Kidney capillary endothelial cell (primary cell): Measurements from ENCODE around the gene COPS9.

ENCODE experiments used
- DNase-seq: peaks from one replicate; pipeline ENCODE4 v3.0.0-alpha.2; 2018; ENCODE audit warnings: low spot score

Gene COPS9

DNA sequence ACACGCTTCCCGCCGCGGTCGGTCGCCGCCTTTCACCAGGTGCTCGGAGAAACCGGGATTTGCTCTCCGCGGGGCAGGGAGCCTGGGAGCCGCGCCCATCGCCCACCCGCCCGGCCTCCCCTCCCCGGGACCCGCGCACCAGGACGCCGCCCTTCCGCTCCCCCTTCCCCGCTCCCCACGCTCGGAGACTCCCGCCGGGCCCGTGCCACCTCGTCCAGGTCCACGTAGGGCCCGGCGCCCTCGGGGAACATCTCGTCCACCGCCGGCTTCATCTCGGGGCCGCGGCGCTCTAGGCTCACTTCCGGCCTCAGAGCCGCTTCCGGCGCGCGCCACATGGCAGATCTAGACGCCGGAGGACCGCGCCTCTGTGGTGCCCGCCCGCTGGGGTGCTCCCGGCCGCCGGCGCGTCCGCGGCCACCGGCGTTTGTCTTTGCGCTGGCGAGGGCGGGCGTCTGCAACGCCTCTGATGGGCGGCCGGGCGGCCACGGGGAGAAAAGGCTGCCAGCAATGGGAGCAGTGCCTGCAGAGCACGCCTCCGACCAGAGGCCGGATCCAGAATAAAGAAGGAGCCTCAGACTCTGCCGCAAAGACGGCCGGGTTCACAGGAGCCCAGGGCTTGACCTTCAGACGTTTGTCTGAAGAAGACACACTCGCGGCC, at the start of gene COPS9:
Gene COPS9 (minus strand): TSS at position 293 of the 658 bp plus-strand sequence. CDS start 21 bp downstream, at position 272.
- DNase-seq, result peak; percentile 84

DNA sequence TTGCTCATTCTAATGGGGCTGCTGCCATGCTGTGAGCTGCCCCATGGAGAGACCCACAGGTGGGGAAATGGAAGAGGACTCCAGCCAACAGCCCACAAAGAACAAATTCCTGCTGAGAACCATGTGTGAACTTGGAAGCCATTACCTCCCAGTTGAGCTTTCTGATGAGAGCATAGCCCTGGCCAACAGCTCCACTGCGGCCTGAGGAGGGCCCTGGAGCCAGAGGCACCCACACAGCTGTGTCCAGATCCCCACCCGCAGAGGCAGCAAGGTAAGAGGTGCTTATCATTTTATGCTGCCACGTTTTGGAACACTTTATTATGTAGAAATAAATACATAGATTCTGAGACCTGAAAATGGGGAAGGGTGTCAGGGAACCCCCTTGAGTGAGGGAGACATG, 48.6 kb upstream of the COPS9 start:
- DNase-seq, result no peak

DNA sequence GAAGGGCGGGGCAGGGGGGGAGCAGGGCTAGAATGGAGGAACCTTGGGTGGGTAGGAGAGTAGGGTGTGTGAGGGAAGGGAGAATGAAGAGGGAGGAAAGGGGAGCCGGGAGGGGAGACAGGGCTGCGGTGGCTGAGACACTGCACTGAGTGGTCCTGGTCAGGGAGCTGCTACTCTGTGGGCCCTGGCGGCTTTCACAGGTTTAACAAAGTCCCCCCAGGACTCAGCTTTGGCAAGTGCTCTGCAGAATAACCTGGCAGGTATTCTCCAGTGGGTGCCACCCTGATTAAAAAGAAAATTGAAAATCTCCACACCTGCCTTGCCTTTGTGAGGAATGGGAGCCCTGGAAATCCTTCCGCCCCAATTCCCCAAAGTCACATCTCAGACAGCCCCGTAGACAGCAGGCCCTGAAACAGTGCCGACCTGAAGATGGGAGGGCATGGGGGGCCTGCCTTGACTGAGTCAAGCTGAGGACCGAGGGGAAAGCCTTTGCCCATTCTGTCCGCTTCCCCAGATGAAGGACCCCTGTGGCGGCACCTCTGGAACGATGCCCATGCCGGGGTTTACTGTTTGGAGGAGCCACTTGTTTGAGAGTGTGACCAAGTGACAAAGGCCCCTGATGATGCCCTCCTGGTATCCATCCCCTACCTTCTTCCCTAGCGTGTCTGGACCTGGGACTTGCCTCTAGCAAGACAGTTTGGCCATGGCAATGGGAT, 47.9 kb upstream of the COPS9 start:
- DNase-seq, result no peak

DNA sequence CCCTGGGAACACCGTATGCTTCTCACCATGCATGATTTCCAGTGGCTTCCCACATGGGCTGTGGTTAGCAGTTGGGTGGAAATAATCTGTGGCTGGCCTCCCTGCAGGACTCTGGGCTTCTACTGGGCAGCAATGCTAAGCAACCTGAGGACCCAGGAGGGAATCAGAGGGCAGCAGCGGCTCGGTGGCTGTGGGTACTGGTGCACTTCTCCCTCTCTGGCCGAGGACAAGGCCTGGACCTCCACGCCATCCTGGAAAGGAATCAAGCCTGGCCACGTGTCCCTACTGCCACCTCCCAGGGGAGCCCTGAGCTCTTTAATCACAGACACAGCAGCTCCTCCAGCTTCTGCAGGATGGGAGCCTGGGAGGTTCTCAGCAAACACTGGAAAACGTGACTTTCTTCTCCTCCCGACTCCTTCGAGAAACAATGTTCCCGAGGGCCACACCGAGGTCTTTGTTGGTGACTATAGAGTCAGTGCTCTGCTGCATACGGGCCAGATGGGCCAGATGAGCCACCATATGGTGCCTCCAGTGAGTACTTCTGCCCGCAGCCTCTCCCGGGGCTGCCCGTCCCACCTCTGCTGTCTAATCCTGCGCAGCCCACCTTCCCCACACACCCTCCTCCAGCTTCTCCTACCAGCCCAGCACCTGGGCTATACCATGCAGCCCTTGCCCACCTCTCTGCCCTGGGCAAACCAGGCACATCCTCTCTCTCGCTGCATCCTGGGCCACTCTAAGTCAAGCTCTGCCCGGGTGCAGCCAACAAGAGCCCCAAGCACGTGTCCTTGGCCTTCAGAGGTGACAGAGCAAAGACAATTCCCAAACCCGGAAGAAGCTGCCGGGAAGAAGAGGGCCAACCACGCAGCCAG, 47.1 kb upstream of the COPS9 start:
- DNase-seq, result no peak

DNA sequence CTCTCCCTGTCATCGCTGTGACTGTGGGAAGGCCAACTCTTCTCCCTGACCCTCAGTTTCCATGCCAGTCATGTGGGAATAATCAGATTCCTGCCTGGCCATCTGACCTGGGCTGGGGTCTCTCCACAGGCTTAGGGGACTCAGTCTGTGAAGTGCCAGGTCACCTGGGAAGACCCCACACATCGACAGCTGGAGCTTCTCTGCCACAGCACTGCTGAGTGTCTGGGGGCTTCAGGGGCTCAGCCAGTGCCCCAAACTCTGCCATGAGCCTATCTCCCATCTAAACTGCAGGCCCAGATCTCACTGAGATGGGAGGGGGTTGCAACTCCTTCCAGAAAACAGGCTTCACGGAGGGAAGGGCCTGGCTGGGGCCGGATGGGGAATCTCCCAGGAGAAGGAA, 46.4 kb upstream of the COPS9 start:
- DNase-seq, result no peak

DNA sequence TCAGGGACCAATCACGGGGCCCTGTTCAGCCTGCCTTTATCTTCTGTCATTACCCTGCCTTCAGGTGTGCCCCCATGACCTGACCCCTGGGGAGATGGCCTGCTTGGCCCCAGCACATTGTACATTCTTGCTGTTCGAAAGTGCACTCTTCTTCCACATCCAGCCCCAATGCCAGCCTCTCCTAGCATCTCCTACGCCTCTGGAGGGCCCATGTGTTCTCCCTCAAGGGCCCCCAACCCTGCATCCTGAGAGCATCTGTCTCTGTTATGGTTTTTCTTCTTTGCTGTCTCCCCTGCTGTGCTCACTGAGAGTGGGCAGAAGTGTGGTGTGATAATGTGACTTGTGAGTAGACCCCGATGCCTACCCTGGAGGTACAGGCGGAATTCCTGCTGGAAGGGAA, 45.9 kb upstream of the COPS9 start:
- DNase-seq, result no peak

DNA sequence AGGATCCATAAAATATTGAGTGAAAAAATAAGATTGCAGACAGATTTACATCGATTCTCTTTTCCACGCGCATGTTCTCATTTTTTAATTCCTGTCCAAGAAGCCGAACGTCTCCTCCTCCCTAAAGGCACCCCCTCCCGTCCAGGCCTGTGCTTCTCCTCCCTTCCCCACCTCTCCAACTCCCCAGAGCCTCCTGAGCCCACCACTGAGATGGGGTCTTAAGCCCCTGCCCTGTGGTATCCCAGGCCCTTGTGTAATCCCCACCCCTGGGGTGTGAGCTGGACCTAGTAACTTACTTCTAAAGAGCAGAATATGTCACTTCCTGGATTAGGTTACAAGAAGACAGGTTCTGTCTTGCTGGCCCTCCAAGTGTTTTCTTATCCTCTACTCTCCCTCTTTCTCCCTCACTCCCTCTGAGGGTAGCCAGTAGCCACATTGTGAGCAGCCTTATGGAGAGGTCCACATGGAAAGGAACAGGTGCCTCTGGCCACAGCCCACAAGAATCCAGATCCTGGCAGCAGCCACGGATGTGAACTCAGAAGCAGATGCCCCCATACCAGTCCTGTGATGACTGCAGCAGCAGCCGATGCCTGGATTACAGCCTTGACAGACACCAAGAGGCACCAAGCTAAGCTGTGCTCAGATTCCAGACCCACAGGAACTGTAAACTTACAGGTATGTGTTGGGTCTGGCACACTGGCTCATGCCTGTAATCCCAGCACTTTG, 44.0 kb upstream of the COPS9 start:
- no peak for DNase-seq

DNA sequence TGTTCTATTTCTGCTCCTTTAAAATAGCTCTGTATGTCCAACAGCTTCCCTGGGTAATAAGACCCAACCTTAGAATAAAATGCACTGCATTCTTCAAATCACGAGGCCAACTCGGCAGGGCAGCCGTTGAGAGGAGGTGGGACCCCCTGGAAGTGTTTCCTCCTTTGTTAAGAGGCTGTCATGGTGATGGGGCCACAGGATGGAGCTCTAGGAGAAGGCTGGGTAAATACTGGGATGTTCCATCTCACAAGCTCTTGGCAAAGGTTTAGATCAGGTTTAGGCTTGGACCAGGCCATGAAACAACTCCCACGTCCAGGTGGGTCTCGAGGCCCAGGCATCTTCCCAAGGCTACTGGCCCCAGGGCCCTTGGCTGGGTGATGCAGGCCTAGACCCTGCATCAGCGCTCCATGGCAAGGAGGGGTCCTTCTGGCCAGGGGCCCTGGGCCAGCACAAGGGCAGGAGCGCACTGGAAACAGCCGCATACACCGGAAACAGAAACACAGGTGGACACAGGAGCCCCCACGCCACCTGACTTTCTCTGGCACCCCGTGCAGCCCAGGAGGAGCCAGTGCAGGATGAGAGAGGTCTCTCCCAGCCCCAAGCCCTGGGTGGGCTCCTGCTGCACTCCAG, 43.2 kb upstream of the COPS9 start:
- DNase-seq, result no peak

DNA sequence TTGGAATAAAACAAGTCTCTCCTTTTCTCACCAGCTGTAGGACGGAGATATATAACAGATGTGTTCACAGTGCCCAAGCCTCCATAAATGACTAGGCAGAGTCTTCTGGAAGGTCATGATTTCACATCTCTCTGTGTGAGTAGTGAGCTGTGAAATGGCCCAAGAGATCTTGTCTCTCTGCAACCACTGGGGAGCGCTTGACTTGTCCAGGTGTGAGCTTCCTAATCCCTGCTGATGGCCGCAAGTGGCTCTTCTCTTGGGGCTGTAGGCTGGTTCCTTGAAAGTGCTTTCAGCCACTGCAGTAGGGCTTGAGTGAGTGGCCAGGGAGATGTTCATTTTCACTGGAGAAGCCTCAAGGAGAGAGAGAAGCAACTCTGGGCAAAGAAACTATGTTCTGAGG, 42.5 kb upstream of the COPS9 start:
- DNase-seq, result no peak

DNA sequence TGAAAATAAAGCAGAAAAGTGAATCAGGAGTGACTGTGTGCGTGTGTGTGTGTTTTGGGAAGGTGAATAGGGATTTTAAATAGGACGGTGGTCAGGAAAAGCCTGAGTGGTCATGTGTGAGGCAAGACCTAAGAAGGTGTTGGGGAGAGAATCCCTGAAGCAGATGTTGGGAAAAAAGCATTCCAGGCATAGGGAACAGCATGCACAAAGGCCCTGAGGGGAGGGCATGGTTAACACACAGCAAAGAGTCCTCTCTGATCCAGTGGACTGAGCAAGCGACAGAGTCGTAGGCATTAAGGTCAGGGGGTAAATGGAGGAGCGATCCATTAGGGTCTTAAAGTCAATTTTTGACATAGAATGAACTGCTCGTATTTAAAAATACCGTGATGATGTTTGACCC, 38.4 kb upstream of the COPS9 start:
- no peak for DNase-seq

DNA sequence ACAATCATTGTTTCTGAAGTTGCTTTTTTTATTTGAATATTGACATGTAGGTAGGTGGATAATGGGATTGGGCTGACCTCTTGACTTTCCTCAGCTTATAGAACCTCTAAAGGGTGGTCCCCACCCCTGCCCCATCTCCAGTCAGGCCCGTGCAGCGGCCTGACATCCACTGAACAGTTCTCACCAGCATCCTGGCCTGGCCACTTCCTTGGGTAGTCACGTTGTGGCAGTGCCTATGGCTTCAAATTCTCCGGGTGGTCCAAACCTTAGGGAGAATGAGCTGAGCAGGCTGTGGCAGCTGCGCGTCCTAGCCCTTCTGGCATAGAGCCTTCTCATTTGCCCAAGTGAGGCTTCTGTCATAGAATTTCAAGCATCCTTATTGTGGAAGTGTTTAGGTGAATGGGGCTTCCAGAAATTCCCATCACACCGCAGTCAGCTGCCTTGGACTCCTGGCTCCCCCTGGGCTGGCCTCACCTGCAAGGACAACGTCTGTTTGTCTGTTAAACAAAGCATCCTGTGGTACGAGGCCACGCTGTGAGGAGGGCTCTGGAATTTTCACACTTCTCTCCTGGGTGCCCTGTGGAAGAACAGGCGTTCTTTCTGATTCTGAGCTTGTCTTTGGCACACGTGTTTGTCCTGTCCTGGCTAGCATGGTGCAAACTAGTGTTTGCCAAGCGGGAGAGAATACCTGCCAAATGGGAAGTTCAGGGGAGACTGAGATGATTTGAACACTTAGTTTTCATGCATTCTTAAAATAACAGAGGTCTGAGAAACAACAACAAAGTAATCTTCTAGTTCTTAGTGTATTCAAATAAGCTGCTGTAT, 36.2 kb upstream of the COPS9 start:
- no peak for DNase-seq

DNA sequence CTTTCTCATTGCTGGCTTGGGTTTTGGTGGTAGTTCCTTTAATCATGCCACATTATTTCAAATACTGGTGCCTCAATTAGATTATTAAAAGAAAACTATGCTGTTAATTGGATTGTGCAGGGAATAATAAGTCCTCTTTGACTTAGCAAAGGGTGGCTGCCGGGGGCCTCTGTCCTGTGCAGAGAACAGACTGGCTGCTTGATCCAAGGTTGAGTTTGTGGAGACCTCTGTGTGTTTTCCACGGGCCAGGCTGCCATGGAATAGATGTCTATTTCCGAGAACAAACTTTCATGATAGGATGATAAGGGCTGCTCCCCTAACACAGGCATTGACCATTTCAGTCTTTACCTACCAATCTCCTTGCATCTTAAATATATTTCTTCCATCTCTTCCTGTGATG, 34.8 kb upstream of the COPS9 start:
- DNase-seq, result no peak

DNA sequence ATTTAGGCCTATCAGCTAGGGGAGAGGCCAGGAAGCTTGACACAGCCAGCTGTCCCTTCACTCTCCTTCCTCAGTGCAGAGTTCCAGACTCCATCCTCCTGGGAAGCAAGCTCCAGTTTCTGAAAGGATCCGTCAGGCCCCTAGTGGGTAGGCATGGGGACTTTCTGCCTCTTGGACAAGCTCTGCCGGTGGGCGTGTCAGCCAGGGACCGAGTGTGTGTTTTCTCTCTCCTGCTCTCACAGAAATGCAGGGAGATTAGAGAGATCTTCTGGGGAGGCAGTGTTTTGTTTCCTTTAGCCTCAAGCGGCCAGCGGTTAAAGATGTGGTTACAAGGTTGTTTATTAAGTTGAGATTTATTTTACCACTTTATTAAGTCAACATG, 34.2 kb upstream of the COPS9 start:
- DNase-seq, result no peak

DNA sequence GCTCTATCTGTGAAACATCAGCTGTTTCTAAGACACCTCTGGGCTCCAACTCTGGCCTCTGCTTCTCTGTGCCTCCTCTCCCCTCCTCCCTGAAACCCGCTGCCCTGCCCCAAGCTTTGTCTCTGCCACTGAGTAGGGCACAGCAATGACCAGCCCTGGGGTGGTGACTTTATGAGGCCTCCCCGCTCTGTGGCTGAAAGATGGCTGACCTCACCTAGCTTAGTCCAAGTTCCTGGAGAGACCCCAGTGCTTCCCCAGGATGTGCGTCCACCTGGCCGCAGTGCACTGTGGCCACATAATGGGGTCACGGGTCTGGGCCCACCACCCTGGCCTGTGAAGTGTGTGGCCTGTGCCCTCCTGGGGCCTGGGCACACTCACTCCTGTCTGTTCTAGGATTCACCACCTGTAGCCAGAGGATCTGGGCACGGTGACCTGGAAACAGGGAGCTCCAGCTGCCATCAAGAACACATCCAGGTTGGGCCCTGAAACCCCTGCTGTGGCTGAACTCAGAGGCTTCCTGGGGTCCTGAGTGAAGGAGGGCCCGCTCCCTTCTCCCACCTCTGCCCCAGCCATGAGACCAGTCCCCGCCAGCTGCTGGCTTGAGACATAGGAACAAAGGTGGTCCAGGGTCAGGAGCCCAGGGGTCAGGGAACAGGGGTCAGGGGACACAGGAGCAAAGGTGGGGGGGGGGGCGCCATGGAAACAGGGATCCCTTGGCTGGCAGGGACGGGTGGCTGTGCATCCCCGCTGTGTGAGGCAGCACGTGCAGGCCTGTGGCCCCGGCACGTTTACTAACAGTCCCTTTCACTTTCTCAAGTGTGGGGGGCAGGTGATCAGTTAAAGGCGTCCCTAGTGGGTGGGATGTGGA, 33.6 kb upstream of the COPS9 start:
- no peak for DNase-seq

DNA sequence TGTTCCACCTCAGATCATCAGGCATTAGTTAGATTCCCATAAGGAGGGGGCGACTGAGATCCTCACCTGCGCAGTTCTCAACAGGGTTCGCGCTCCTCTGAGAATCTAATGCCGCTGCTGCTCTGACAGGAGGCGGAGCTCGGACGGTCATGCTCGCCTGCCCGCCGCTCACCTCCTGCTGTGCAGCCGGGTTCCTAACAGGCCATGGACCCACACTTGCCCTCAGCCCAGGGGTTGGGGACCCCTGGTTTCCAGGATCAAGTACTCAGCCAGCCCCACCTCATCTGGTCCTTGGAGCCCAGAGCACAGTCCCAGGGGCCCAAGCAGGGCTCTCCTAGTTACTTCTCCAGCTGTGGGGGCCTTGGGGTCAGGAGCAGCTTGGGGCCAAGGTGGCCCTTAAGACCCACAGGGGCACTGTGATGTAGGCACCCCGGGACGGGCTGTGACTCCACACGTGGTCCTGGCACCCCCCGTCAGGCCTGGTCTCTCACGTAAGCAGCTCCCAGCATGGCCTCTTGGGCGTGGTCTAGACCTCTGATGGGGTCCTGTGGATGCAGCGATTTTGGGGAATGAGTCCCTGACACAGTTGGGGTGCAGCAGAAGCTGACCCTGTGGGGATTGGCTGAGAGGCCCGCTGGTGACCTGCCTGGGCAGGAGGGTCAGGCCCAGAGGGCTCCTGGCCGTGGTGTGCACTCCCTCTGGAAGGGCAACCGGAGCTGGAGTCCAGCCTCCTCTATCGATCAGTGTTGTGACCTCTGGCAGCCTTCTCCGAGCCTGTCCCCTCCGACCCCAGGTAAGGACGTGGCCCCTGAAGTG, 32.6 kb upstream of the COPS9 start:
- no peak for DNase-seq

DNA sequence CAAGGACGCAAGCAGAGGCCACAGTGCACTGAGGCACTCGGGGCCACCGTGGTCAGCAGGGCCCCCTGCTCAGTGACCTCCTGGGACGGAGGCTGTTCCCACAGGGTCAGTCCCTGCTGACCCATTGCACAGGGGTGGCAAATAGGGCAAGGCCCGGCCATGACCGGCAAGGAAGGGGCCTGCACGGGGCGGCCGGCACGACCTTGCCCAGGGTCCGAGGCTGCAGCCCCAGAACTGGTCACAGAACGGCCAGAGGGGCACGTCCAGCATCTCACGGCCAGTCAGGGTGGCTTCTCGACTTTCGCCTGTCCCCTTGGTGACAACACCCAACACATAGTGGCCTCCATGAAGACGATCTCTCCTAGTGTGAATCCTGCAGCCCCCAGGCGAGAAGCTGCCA, 31.9 kb upstream of the COPS9 start:
- no peak for DNase-seq

DNA sequence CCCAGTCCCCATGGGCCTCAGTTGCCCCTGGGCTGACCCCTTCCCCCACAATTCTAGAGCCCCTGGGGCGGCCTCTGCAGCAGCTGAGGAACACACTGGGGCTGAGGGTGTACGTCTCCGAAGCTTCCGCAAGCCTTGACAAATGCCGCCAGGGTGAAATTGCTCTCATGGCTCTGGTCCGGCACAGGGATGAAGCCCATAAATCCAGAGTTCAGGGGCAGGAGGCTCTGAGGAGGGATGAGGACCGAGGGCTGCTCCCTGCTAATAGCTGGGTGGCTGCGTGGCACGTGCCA, 31.4 kb upstream of the COPS9 start:
- DNase-seq, result no peak

DNA sequence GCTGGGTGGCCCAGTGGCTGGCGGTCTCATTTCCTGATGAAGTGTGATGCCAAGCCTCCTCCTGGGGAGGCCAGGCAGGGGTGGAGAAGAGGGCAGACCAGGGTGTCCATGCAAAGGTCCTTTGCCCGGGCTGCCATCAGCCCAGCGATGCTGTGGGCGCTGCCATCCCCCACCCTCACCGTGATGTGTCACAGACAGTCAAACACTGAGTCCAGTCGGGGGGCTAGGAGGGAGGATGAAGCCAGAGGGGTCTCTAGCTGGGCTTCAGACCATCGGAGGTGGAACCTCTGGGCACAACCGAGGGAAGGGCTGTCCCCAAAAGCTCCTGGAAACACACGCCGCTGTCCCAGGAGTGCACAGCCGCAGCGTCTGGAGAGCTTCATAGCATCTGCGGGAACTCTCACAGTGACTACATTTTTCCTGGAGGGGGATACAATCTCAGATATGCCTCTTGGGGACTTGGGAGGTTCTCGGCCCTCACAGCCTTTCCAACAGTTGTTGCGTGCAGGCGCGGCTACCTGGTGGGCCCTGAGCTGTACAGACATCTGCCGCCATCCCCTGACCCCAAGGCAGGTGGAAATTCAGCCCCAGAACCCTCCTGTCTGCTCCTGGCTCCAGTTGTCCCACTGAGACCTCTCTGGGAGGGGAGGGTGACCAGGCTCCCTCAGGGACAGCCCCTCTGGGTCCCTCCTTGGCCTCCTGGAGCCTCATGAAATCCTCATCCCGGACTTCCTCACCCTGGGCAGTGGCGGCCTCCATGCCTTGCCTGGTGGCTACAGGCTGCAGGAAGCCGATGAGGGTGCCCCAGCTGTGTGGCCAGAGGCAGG, 30.9 kb upstream of the COPS9 start:
- DNase-seq, result no peak
